MM.1S (cell line): Measurements from ENCODE around the gene TMEM258.

ENCODE experiments used
- DNase-seq: peaks from one replicate; pipeline ENCODE4 v3.0.0-alpha.2; 2015
- H2AFZ ChIP-seq: fragments of 300-600 bp; sonication (generic); 2 replicates; pipeline ENCODE4 v1.6.0; 2016; ENCODE audit warnings: antibody characterized with exemption, low read length
- H3F3A ChIP-seq: fragments of 300-600 bp; sonication (generic); 2 replicates; pipeline ENCODE4 v1.6.1; 2016; ENCODE audit warnings: mild to moderate bottlenecking, antibody characterized with exemption, low read length, moderate library complexity, mixed read lengths; ENCODE audit not compliant: insufficient read depth
- H3K27ac ChIP-seq: fragments of 300-600 bp; sonication (generic); 2 replicates; pipeline ENCODE4 v1.5.1; 2016; ENCODE audit warnings: mild to moderate bottlenecking, low read length
- H3K27me3 ChIP-seq: fragments of 300-600 bp; sonication (generic); replicated peaks from 2 replicates; pipeline ENCODE4 v1.6.0; 2016; ENCODE audit warnings: low read length; ENCODE audit not compliant: insufficient read depth
- H3K36me3 ChIP-seq: fragments of 300-600 bp; sonication (generic); replicated peaks from 2 replicates; pipeline ENCODE4 v1.6.1; 2016; ENCODE audit warnings: mild to moderate bottlenecking, low read length, mixed read lengths; ENCODE audit not compliant: insufficient read depth
- H3K4me1 ChIP-seq: fragments of 300-600 bp; sonication (generic); 2 replicates; pipeline ENCODE4 v1.6.1; 2016; ENCODE audit warnings: low read length, mixed read lengths
- H3K4me2 ChIP-seq: fragments of 300-600 bp; sonication (generic); 2 replicates; pipeline ENCODE4 v1.6.0; 2016; ENCODE audit warnings: low read depth, low read length
- H3K4me3 ChIP-seq: fragments of 300-600 bp; sonication (generic); 2 replicates; pipeline ENCODE4 v1.5.1; 2016; ENCODE audit warnings: low read length, mixed read lengths
- H3K79me2 ChIP-seq: fragments of 300-600 bp; sonication (generic); 2 replicates; pipeline ENCODE4 v1.6.1; 2016; ENCODE audit warnings: mixed run types, low read length, mixed read lengths
- H3K9ac ChIP-seq: fragments of 300-600 bp; sonication (generic); 2 replicates; pipeline ENCODE4 v1.6.1; 2016; ENCODE audit warnings: low read length, mixed read lengths
- H3K9me2 ChIP-seq: fragments of 300-600 bp; sonication (generic); replicated peaks from 2 replicates; pipeline ENCODE4 v1.6.1; 2016; ENCODE audit warnings: mild to moderate bottlenecking, low read length, mixed read lengths; ENCODE audit not compliant: insufficient read depth
- H3K9me3 ChIP-seq: fragments of 300-600 bp; sonication (generic); replicated peaks from 2 replicates; pipeline ENCODE4 v1.6.1; 2016; ENCODE audit warnings: mild to moderate bottlenecking, low read length, mixed read lengths; ENCODE audit not compliant: insufficient read depth
- H4K20me1 ChIP-seq: fragments of 300-600 bp; sonication (generic); 2 replicates; pipeline ENCODE4 v1.6.1; 2016; ENCODE audit warnings: mild to moderate bottlenecking, low read length, moderate library complexity, mixed read lengths; ENCODE audit not compliant: insufficient read depth
- CTCF ChIP-seq: fragments of 300-600 bp; sonication (generic); IDR thresholded peaks from 2 replicates; pipeline ENCODE4 v1.5.1; 2016; ENCODE audit warnings: antibody characterized with exemption, low read length, mixed read lengths
- EZH2 ChIP-seq: fragments of 300-600 bp; sonication (generic); optimal IDR thresholded peaks from 2 replicates; pipeline ENCODE3; 2017; ENCODE audit warnings: low read depth, mild to moderate bottlenecking, antibody characterized with exemption, low read length, mixed read lengths
- EZH2phosphoT487 ChIP-seq: fragments of 300-600 bp; sonication (generic); IDR thresholded peaks from 2 replicates; pipeline ENCODE4 v1.6.1; 2018; ENCODE audit warnings: antibody characterized with exemption, low read length

TMEM258 gene

GRCh38 chr11:61762223-61762615, 30.2 kb downstream of the TMEM258 start:
- Histone ChIP-seq H3K4me3 (no peak overlapping the region), H3K4me1 (no peaks in the 10 kb centered on the region), H3K9ac (no peak overlapping the region), H3K27ac (no peak overlapping the region), H3K27me3 (peaks cover 82% of the 10 kb centered on the region), H3K79me2 (no peaks in the 10 kb centered on the region), H3F3A (no peaks in the 10 kb centered on the region), H3K9me2 (no peaks in the 10 kb centered on the region), H2AFZ (no peak overlapping the region), H3K36me3 (no peaks in the 10 kb centered on the region), H3K4me2 (no peak overlapping the region), H4K20me1 (no peaks in the 10 kb centered on the region), H3K9me3 (no peaks in the 10 kb centered on the region)
- TF ChIP-seq EZH2: no peak
- TF ChIP-seq EZH2phosphoT487: no peak
- TF ChIP-seq CTCF: no peak
- no peak for DNase-seq

- no peaks in the 10 kb centered on the region for H3F3A ChIP-seq
- H3K9ac ChIP-seq: no peak overlapping the region
- no peaks in the 10 kb centered on the region for H3K79me2 ChIP-seq
- no peak for DNase-seq
- no peak overlapping the region for H3K4me2 ChIP-seq
- peaks cover 86% of the 10 kb centered on the region for H3K27me3 ChIP-seq
- no peak overlapping the region for H3K27ac ChIP-seq
- H4K20me1 ChIP-seq: no peaks in the 10 kb centered on the region
- no peaks in the 10 kb centered on the region for H3K9me2 ChIP-seq
- no peak overlapping the region for H3K4me3 ChIP-seq
- no peaks in the 10 kb centered on the region for H3K4me1 ChIP-seq
- no peaks in the 10 kb centered on the region for H3K9me3 ChIP-seq
- no peaks in the 10 kb centered on the region for H3K36me3 ChIP-seq
- TF ChIP-seq EZH2 (no peak), EZH2phosphoT487 (no peak), CTCF (no peak)
- H2AFZ ChIP-seq: no peak overlapping the region
Observed at GRCh38 chr11:61761440-61762222, 30.8 kb downstream of the TMEM258 start.

DNA sequence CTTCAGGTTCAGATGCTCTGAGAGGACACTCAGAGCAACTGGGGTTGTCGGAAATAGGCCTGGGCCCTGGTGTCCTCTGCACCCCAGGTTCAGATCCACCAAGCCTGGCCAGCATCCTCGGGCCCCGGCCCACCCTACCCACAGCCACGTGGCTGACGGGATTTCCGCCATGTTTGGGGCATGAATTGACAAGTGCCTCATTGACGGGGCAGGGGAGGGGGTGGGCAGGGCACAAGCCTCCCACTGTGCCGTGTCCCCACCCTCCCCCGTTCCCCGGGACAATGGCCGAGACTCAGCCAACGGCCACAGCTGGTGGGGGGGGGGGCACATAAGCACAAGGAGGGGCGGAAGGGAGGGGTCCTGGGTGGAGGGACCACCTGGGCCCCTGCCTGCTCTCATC, 31.5 kb downstream of the TMEM258 start:
- no peak overlapping the region for H3K27ac ChIP-seq
- no peak overlapping the region for H3K4me2 ChIP-seq
- H3K79me2 ChIP-seq: no peaks in the 10 kb centered on the region
- no peak overlapping the region for H3K9ac ChIP-seq
- H3K36me3 ChIP-seq: no peaks in the 10 kb centered on the region
- H3K27me3 ChIP-seq: peaks cover 88% of the 10 kb centered on the region
- DNase-seq: no peak
- H3K4me3 ChIP-seq: no peak overlapping the region
- no peaks in the 10 kb centered on the region for H4K20me1 ChIP-seq
- H3K9me3 ChIP-seq: no peaks in the 10 kb centered on the region
- no peak for TF ChIP-seq EZH2
- TF ChIP-seq CTCF: no peak
- no peaks in the 10 kb centered on the region for H3K4me1 ChIP-seq
- H2AFZ ChIP-seq: no peak overlapping the region
- no peaks in the 10 kb centered on the region for H3K9me2 ChIP-seq
- H3F3A ChIP-seq: no peaks in the 10 kb centered on the region
